ENCODE data around the gene CLCN5. TPM values are rescaled to one million over a fixed set of nuclear protein-coding genes. Genes with fewer than 3 reads are reported as not detected.

Gene CLCN5
- total and polyA plus RNA-seq, 2 of the 13 experiments (the other 11 are each of a cell fraction or from before 2014, with no cell fraction given) = 7.8 to 27.3 TPM

- TF ChIP-seq ZBTB4 (CRISPR knock-in tag; IDR thresholded peaks at IDR 0.05; ENCODE audit: borderline replicate concordance) (no peak), KDM6A (CRISPR knock-in tag; IDR thresholded peaks at IDR 0.05; ENCODE audit: low read depth) (no peak), MAF1 (CRISPR knock-in tag; IDR thresholded peaks at IDR 0.05; ENCODE audit: borderline replicate concordance) (no peak), JUNB (CRISPR knock-in tag; IDR thresholded peaks at IDR 0.05; ENCODE audit: borderline replicate concordance) (no peak), PHF21A (CRISPR knock-in tag; IDR thresholded peaks at IDR 0.05) (no peak), ATAD3A (CRISPR knock-in tag; IDR thresholded peaks at IDR 0.05) (no peak), STAT5B (CRISPR knock-in tag; IDR thresholded peaks at IDR 0.05) (no peak), BCL3 (CRISPR knock-in tag; IDR thresholded peaks at IDR 0.05) (no peak)
Observed at GRCh38 chrX:49949961-49950360, 27.6 kb downstream of the CLCN5 start (continued).

GRCh38 chrX:49951524-49952193, 29.3 kb downstream of the CLCN5 start:
- H3K9me3 ChIP-seq (ENCODE audit: low read length) = no peaks in the 10 kb centered on the region
- CTCF ChIA-PET (ENCODE audit: low intra/inter-chr PET ratio, low total read pairs) = no interaction called here
- BruUV-seq (replicated peaks) = no TSS peak
- TF ChIP-seq NR2F2 (IDR thresholded peaks at IDR 0.05; ENCODE audit: borderline replicate concordance, low read depth) = no peak
- TF ChIP-seq ZNF101 (CRISPR knock-in tag; IDR thresholded peaks at IDR 0.05; ENCODE audit: borderline replicate concordance, low read depth) = no peak
- no peak for TF ChIP-seq ASH2L (IDR thresholded peaks at IDR 0.05; ENCODE audit: insufficient read length, low read depth, low read length)
- TF ChIP-seq NONO (IDR thresholded peaks at IDR 0.05) = no peak
- TF ChIP-seq NONO (CRISPR knock-in tag; conservative IDR thresholded peaks at IDR 0.05) = no peak
- H3K27ac ChIP-seq (ENCODE audit: extremely low read length, insufficient read depth, low read length) = no peak overlapping the region
- no peak overlapping the region for H3K9ac ChIP-seq (ENCODE audit: insufficient read depth, low read depth, low read length)
- no CpG with 5 or more reads among the region's 1 CpG for WGBS (ENCODE audit: low lambda C conversion rate)
- in situ Hi-C loops (cut with HindIII; ENCODE audit: extremely low pct_ligation_motif_present, low pct_unique_long_range_greater_than_20kb) = no loop called here
- no peak overlapping the region for H3K4me2 ChIP-seq (ENCODE audit: low read depth, low read length)
- DNase-seq (ENCODE audit: low spot score) = no peak
- no peak overlapping the region for H3K4me3 ChIP-seq (replicated peaks in 1 of 3; ENCODE audit: insufficient read depth in 1 of 3, low read depth in 2 of 3, low read length in 3 of 3)
- no peak for ATAC-seq
- H3K4me1 ChIP-seq (ENCODE audit: insufficient read depth, low read length) = no peaks in the 10 kb centered on the region
- H3K79me2 ChIP-seq (ENCODE audit: insufficient read depth, low read length) = no peaks in the 10 kb centered on the region
- no peaks in the 10 kb centered on the region for H4K20me1 ChIP-seq (ENCODE audit: insufficient read depth, low read length)
- POLR2A ChIA-PET = no interaction called here
- intact Hi-C loops (cut with micrococcal nuclease; ENCODE audit: unreplicated experiment) = no loop called here
- FAIRE-seq = no peak
- no peaks in the 10 kb centered on the region for H3K27me3 ChIP-seq (ENCODE audit: control insufficient read depth in 1 of 2, insufficient read depth in 2 of 2, low read length in 2 of 2)
- H2AFZ ChIP-seq (ENCODE audit: low read length) = no peak overlapping the region
- no peaks in the 10 kb centered on the region for H3K36me3 ChIP-seq (replicated peaks in 1 of 2; ENCODE audit: control insufficient read depth in 1 of 2, insufficient read depth in 2 of 2, low read length in 2 of 2)
